ENCODE measurements around the gene CLOCK.
"Not testable (repeated sequence)": the region's sequence is repeated elsewhere in the genome, so short reads cannot be mapped to it uniquely, and the experiment has no call there.

The CLOCK gene

GRCh38 chr4:55554453-55555030, 7.8 kb upstream of the CLOCK start:
- Histone ChIP-seq H3K27me3 (replicated peaks; ENCODE audit: control insufficient read depth, insufficient read depth, low read length) (no peaks in the 10 kb centered on the region), H3K9ac (ENCODE audit: low read length) (peak overlapping the region; percentile 26), H3K4me3 (ENCODE audit: low read length) (peak overlapping the region; percentile 57), H3K36me3 (ENCODE audit: control insufficient read depth, insufficient read depth, low read length, severe bottlenecking) (no peaks in the 10 kb centered on the region), H3K4me1 (ENCODE audit: control insufficient read depth, insufficient read depth, low read length) (peaks cover 8% of the 10 kb centered on the region), H3K9me3 (ENCODE audit: control insufficient read depth, low read length) (no peaks in the 10 kb centered on the region)
- DNase-seq (ENCODE audit: low read depth), result peak; percentile 83

- Histone ChIP-seq H3K27me3 (replicated peaks; ENCODE audit: control insufficient read depth, insufficient read depth, low read length) (no peaks in the 10 kb centered on the region), H3K4me3 (ENCODE audit: low read length) (peak overlapping the region; percentile 80), H3K9me3 (ENCODE audit: control insufficient read depth, low read length) (no peaks in the 10 kb centered on the region), H3K36me3 (ENCODE audit: control insufficient read depth, insufficient read depth, low read length, severe bottlenecking) (no peaks in the 10 kb centered on the region), H3K9ac (ENCODE audit: low read length) (peak overlapping the region; percentile 54), H3K4me1 (ENCODE audit: control insufficient read depth, insufficient read depth, low read length) (peaks cover 8% of the 10 kb centered on the region)
- DNase-seq (ENCODE audit: low read depth), result peak; percentile 33
Measured at GRCh38 chr4:55553441-55554201, 6.9 kb upstream of the CLOCK start.

GRCh38 chr4:55551964-55552363, 5.3 kb upstream of the CLOCK start:
- not testable (repeated sequence) for H3K36me3 ChIP-seq (ENCODE audit: control insufficient read depth, insufficient read depth, low read length, severe bottlenecking); DNase-seq (ENCODE audit: low read depth); H3K9me3 ChIP-seq (ENCODE audit: control insufficient read depth, low read length); H3K4me3 ChIP-seq (ENCODE audit: low read length); H3K27me3 ChIP-seq (replicated peaks; ENCODE audit: control insufficient read depth, insufficient read depth, low read length); H3K9ac ChIP-seq (ENCODE audit: low read length)
- H3K4me1 ChIP-seq (ENCODE audit: control insufficient read depth, insufficient read depth, low read length), result peaks cover 17% of the 10 kb centered on the region

- Histone ChIP-seq H3K36me3 (ENCODE audit: control insufficient read depth, insufficient read depth, low read length, severe bottlenecking) (no peaks in the 10 kb centered on the region), H3K9ac (ENCODE audit: low read length) (no peak overlapping the region), H3K27me3 (replicated peaks; ENCODE audit: control insufficient read depth, insufficient read depth, low read length) (no peaks in the 10 kb centered on the region), H3K4me3 (ENCODE audit: low read length) (no peak overlapping the region), H3K4me1 (ENCODE audit: control insufficient read depth, insufficient read depth, low read length) (peaks cover 17% of the 10 kb centered on the region), H3K9me3 (ENCODE audit: control insufficient read depth, low read length) (no peaks in the 10 kb centered on the region)
- peak; percentile 62 for DNase-seq (ENCODE audit: low read depth)
Measured at GRCh38 chr4:55549888-55550287, 3.2 kb upstream of the CLOCK start.

- Histone ChIP-seq H3K36me3 (ENCODE audit: control insufficient read depth, insufficient read depth, low read length, severe bottlenecking) (no peaks in the 10 kb centered on the region), H3K9me3 (ENCODE audit: control insufficient read depth, low read length) (no peaks in the 10 kb centered on the region), H3K9ac (ENCODE audit: low read length) (peak overlapping the region; percentile 89), H3K4me3 (ENCODE audit: low read length) (peak overlapping the region; percentile 97), H3K4me1 (ENCODE audit: control insufficient read depth, insufficient read depth, low read length) (peaks cover 28% of the 10 kb centered on the region), H3K27me3 (replicated peaks; ENCODE audit: control insufficient read depth, insufficient read depth, low read length) (no peaks in the 10 kb centered on the region)
- DNase-seq (ENCODE audit: low read depth), result no peak
Measured at GRCh38 chr4:55547918-55548317, 1.2 kb upstream of the CLOCK start.

GRCh38 chr4:55547466-55547770, 709 bp upstream of the CLOCK start:
- DNase-seq (ENCODE audit: low read depth), result no peak
- Histone ChIP-seq H3K9me3 (ENCODE audit: control insufficient read depth, low read length) (no peaks in the 10 kb centered on the region), H3K4me1 (ENCODE audit: control insufficient read depth, insufficient read depth, low read length) (peaks cover 29% of the 10 kb centered on the region), H3K36me3 (ENCODE audit: control insufficient read depth, insufficient read depth, low read length, severe bottlenecking) (no peaks in the 10 kb centered on the region), H3K27me3 (replicated peaks; ENCODE audit: control insufficient read depth, insufficient read depth, low read length) (no peaks in the 10 kb centered on the region), H3K4me3 (ENCODE audit: low read length) (peak overlapping the region; percentile 97), H3K9ac (ENCODE audit: low read length) (peak overlapping the region; percentile 89)

- peak overlapping the region; percentile 97 for H3K4me3 ChIP-seq (ENCODE audit: low read length)
- DNase-seq (ENCODE audit: low read depth), result no peak
Measured at GRCh38 chr4:55546506-55546755, 278 bp downstream of the CLOCK start.

GRCh38 chr4:55545641-55546505, 836 bp downstream of the CLOCK start:
- H3K4me3 ChIP-seq (ENCODE audit: low read length), result peak overlapping the region; percentile 97
- no peaks in the 10 kb centered on the region for H3K36me3 ChIP-seq (ENCODE audit: control insufficient read depth, insufficient read depth, low read length, severe bottlenecking)
- H3K9me3 ChIP-seq (ENCODE audit: control insufficient read depth, low read length), result no peaks in the 10 kb centered on the region
- DNase-seq (ENCODE audit: low read depth), result peak; percentile 87
- peaks cover 29% of the 10 kb centered on the region for H3K4me1 ChIP-seq (ENCODE audit: control insufficient read depth, insufficient read depth, low read length)
- H3K9ac ChIP-seq (ENCODE audit: low read length), result peak overlapping the region; percentile 90
- no peaks in the 10 kb centered on the region for H3K27me3 ChIP-seq (replicated peaks; ENCODE audit: control insufficient read depth, insufficient read depth, low read length)

More at GRCh38 chr4:55546506-55546755, 278 bp downstream of the CLOCK start:
- Histone ChIP-seq H3K36me3 (ENCODE audit: control insufficient read depth, insufficient read depth, low read length, severe bottlenecking) (no peaks in the 10 kb centered on the region), H3K27me3 (replicated peaks; ENCODE audit: control insufficient read depth, insufficient read depth, low read length) (no peaks in the 10 kb centered on the region), H3K4me1 (ENCODE audit: control insufficient read depth, insufficient read depth, low read length) (peaks cover 29% of the 10 kb centered on the region), H3K9me3 (ENCODE audit: control insufficient read depth, low read length) (no peaks in the 10 kb centered on the region), H3K9ac (ENCODE audit: low read length) (peak overlapping the region; percentile 90)

GRCh38 chr4:55545151-55545550, 1.6 kb downstream of the CLOCK start:
- Histone ChIP-seq H3K27me3 (replicated peaks; ENCODE audit: control insufficient read depth, insufficient read depth, low read length) (no peaks in the 10 kb centered on the region), H3K4me1 (ENCODE audit: control insufficient read depth, insufficient read depth, low read length) (peaks cover 29% of the 10 kb centered on the region), H3K9ac (ENCODE audit: low read length) (peak overlapping the region; percentile 90), H3K9me3 (ENCODE audit: control insufficient read depth, low read length) (no peaks in the 10 kb centered on the region), H3K36me3 (ENCODE audit: control insufficient read depth, insufficient read depth, low read length, severe bottlenecking) (no peaks in the 10 kb centered on the region), H3K4me3 (ENCODE audit: low read length) (peak overlapping the region; percentile 97)
- peak; percentile 37 for DNase-seq (ENCODE audit: low read depth)

GRCh38 chr4:55543858-55544257, 2.9 kb downstream of the CLOCK start:
- Histone ChIP-seq H3K9ac (ENCODE audit: low read length) (no peak overlapping the region), H3K36me3 (ENCODE audit: control insufficient read depth, insufficient read depth, low read length, severe bottlenecking) (no peaks in the 10 kb centered on the region), H3K4me3 (ENCODE audit: low read length) (no peak overlapping the region), H3K27me3 (replicated peaks; ENCODE audit: control insufficient read depth, insufficient read depth, low read length) (no peaks in the 10 kb centered on the region), H3K4me1 (ENCODE audit: control insufficient read depth, insufficient read depth, low read length) (peaks cover 34% of the 10 kb centered on the region), H3K9me3 (ENCODE audit: control insufficient read depth, low read length) (no peaks in the 10 kb centered on the region)
- peak; percentile 35 for DNase-seq (ENCODE audit: low read depth)

- Histone ChIP-seq H3K4me1 (ENCODE audit: control insufficient read depth, insufficient read depth, low read length) (peaks cover 26% of the 10 kb centered on the region), H3K36me3 (ENCODE audit: control insufficient read depth, insufficient read depth, low read length, severe bottlenecking) (no peaks in the 10 kb centered on the region), H3K9ac (ENCODE audit: low read length) (no peak overlapping the region), H3K9me3 (ENCODE audit: control insufficient read depth, low read length) (no peaks in the 10 kb centered on the region), H3K27me3 (replicated peaks; ENCODE audit: control insufficient read depth, insufficient read depth, low read length) (no peaks in the 10 kb centered on the region), H3K4me3 (ENCODE audit: low read length) (no peak overlapping the region)
- DNase-seq (ENCODE audit: low read depth), result no peak
Measured at GRCh38 chr4:55540271-55540670, 6.4 kb downstream of the CLOCK start.
